Measurements from ENCODE around the gene RALGAPA2.
A peak's percentile ranks its signal among the peaks of the same experiment; 100 is the strongest.

The RALGAPA2 gene

GRCh38 chr20:20465252-20465651 is 247.2 kb downstream of the RALGAPA2 start:
- DNase-seq (ENCODE audit: low spot score), result no peak

GRCh38 chr20:20463933-20464374 is 248.5 kb downstream of the RALGAPA2 start:
- DNase-seq (ENCODE audit: low spot score), result no peak

- no peak for DNase-seq (ENCODE audit: low spot score)
Measured at GRCh38 chr20:20462185-20462584, 250.3 kb downstream of the RALGAPA2 start.

- no peak for DNase-seq (ENCODE audit: low spot score)
Measured at GRCh38 chr20:20461551-20461950, 250.9 kb downstream of the RALGAPA2 start.

- DNase-seq (ENCODE audit: low spot score), result no peak
Measured at GRCh38 chr20:20459726-20460125, 252.7 kb downstream of the RALGAPA2 start.

- no peak for DNase-seq (ENCODE audit: low spot score)
Measured at GRCh38 chr20:20457392-20458126, 254.9 kb downstream of the RALGAPA2 start.

- no peak for DNase-seq (ENCODE audit: low spot score)
Measured at GRCh38 chr20:20456741-20457140, 255.7 kb downstream of the RALGAPA2 start.

- no peak for DNase-seq (ENCODE audit: low spot score)
Measured at GRCh38 chr20:20455926-20456325, 256.5 kb downstream of the RALGAPA2 start.

GRCh38 chr20:20454850-20455627 is 257.4 kb downstream of the RALGAPA2 start:
- no peak for DNase-seq (ENCODE audit: low spot score)

GRCh38 chr20:20454367-20454766 is 258.1 kb downstream of the RALGAPA2 start:
- DNase-seq (ENCODE audit: low spot score), result no peak

- peak; percentile 96 for DNase-seq (ENCODE audit: low spot score)
Measured at GRCh38 chr20:20452254-20452676, 260.2 kb downstream of the RALGAPA2 start.

GRCh38 chr20:20450521-20450920 is 261.9 kb downstream of the RALGAPA2 start:
- DNase-seq (ENCODE audit: low spot score), result no peak

- DNase-seq (ENCODE audit: low spot score), result no peak
Measured at GRCh38 chr20:20448881-20449280, 263.6 kb downstream of the RALGAPA2 start.

GRCh38 chr20:20447196-20447595 is 265.2 kb downstream of the RALGAPA2 start:
- DNase-seq (ENCODE audit: low spot score), result no peak

- no peak for DNase-seq (ENCODE audit: low spot score)
Measured at GRCh38 chr20:20446425-20447015, 265.9 kb downstream of the RALGAPA2 start.

GRCh38 chr20:20446001-20446400 is 266.4 kb downstream of the RALGAPA2 start:
- no peak for DNase-seq (ENCODE audit: low spot score)

- no peak for DNase-seq (ENCODE audit: low spot score)
Measured at GRCh38 chr20:20443504-20443903, 268.9 kb downstream of the RALGAPA2 start.

GRCh38 chr20:20442466-20442865 is 270.0 kb downstream of the RALGAPA2 start:
- no peak for DNase-seq (ENCODE audit: low spot score)

GRCh38 chr20:20440886-20441658 is 271.4 kb downstream of the RALGAPA2 start:
- no peak for DNase-seq (ENCODE audit: low spot score)

GRCh38 chr20:20440481-20440880 is 272.0 kb downstream of the RALGAPA2 start:
- DNase-seq (ENCODE audit: low spot score), result no peak

GRCh38 chr20:20439602-20440190 is 272.7 kb downstream of the RALGAPA2 start:
- no peak for DNase-seq (ENCODE audit: low spot score)

GRCh38 chr20:20437314-20437713 is 275.1 kb downstream of the RALGAPA2 start:
- no peak for DNase-seq (ENCODE audit: low spot score)

Measured in COLO829 (cell line).